Measurements from ENCODE around the gene TECR. TPM values are rescaled to one million over a fixed set of nuclear protein-coding genes. Genes with fewer than 3 reads are reported as not detected.

Gene TECR
- total and polyA plus RNA-seq, 2 of the 13 experiments (the other 11 are each of a cell fraction or from before 2014, with no cell fraction given): 54.9 to 121 TPM

- TF ChIP-seq TRAFD1 (CRISPR knock-in tag; IDR thresholded peaks at IDR 0.05; ENCODE audit: borderline replicate concordance) (no peak), POLR2G (IDR thresholded peaks at IDR 0.05; ENCODE audit: low read depth, low read length) (peak; percentile 56), TFDP1 (CRISPR knock-in tag; IDR thresholded peaks at IDR 0.05; ENCODE audit: borderline replicate concordance) (peak; percentile 81; the same call in 1 of the 2 replicates), CCDC6 (CRISPR knock-in tag; IDR thresholded peaks at IDR 0.05) (no peak), ZNF691 (CRISPR knock-in tag; IDR thresholded peaks at IDR 0.05; ENCODE audit: borderline replicate concordance, low read depth) (peak; percentile 46; the same call in 1 of the 2 replicates), KLF15 (CRISPR knock-in tag; IDR thresholded peaks at IDR 0.05; ENCODE audit: borderline replicate concordance) (0 out of 2 replicates have a peak, but pooled peaks have one; percentile 61), KDM5B (CRISPR knock-in tag; IDR thresholded peaks at IDR 0.05; ENCODE audit: borderline replicate concordance) (peak; percentile 37; the same call in 1 of the 2 replicates), GATA4 (IDR thresholded peaks at IDR 0.05; ENCODE audit: borderline replicate concordance, low read depth) (peak; percentile 85; the same call in 1 of the 2 replicates), ZFP82 (CRISPR knock-in tag; IDR thresholded peaks at IDR 0.05; ENCODE audit: borderline replicate concordance) (no peak), ATF2 (CRISPR knock-in tag; IDR thresholded peaks at IDR 0.05) (peak; percentile 69; the same call in 1 of the 2 replicates), TBX3 (IDR thresholded peaks at IDR 0.05; ENCODE audit: borderline replicate concordance) (peak; percentile 46; the same call in 1 of the 2 replicates), ZBTB2 (CRISPR knock-in tag; IDR thresholded peaks at IDR 0.05; ENCODE audit: low read depth) (peak; percentile 93)
These were observed 33.2 kb upstream of the TECR start, which contains the start of gene GIPC1 (continued) for GRCh38 chr19:14496029-14496833.
